Naive B cell (primary cell): ENCODE results near the gene TTC39A. TPM values are rescaled to one million over a fixed set of nuclear protein-coding genes. Genes with fewer than 3 reads are reported as not detected.

ENCODE experiments used
- polyA plus RNA-seq, 6 donors: library from polyadenylated mRNA; unstranded; fragments of 300-500 nt; fragmentation: Illumina TruSeq; gene quantifications; one replicate each; pipeline ENCODE4 v1.2.3, GENCODE V29; 2021; ENCODE audit warnings: low read depth in 6 of 6

The TTC39A gene
- polyA plus RNA-seq, 6 donors from 2014 or later, result not detected

Other genes starting within 250 kb of the TTC39A start
- not detected for gene C1orf185, start 228.3 kb downstream of the TTC39A start, polyA plus RNA-seq
- gene RNF11, start 94.3 kb downstream of the TTC39A start, polyA plus RNA-seq, result 10 to 100 TPM in 2 of 6 donors, 1 to 10 TPM in 4; 5.4 to 14.3 (median 8.3) TPM
- gene EPS15, start 188.7 kb upstream of the TTC39A start, polyA plus RNA-seq, result 10 to 100 TPM; 40.6 to 76.5 (median 67.9) TPM